ENCODE data around the gene PHACTR1. TPM values are rescaled to one million over a fixed set of nuclear protein-coding genes. Genes with fewer than 3 reads are reported as not detected.

The PHACTR1 gene
- polyA plus RNA-seq, 3 donors: 9.9 to 14.8 (median 12.4) TPM

GRCh38 chr6:13175087-13175486 is 458.5 kb downstream of the PHACTR1 start:
- DNase-seq (ENCODE audit: low read depth in 3 of 3, low spot score in 2 of 3): no peak

GRCh38 chr6:13175759-13176158 is 459.2 kb downstream of the PHACTR1 start:
- DNase-seq (ENCODE audit: low read depth in 3 of 3, low spot score in 2 of 3): no peak

- no peak for DNase-seq (ENCODE audit: low read depth in 3 of 3, low spot score in 2 of 3)
These were observed 461.1 kb downstream of the PHACTR1 start for GRCh38 chr6:13177664-13178063.

- DNase-seq (ENCODE audit: low read depth in 3 of 3, low spot score in 2 of 3): no peak
These were observed 461.5 kb downstream of the PHACTR1 start for GRCh38 chr6:13178107-13178506.

GRCh38 chr6:13180538-13180937 is 464.0 kb downstream of the PHACTR1 start:
- no peak for DNase-seq (ENCODE audit: low read depth in 3 of 3, low spot score in 2 of 3)

GRCh38 chr6:13181393-13181792 is 464.8 kb downstream of the PHACTR1 start:
- no peak for DNase-seq (ENCODE audit: low read depth in 3 of 3, low spot score in 2 of 3)

- no peak for DNase-seq (ENCODE audit: low read depth in 3 of 3, low spot score in 2 of 3)
These were observed 467.0 kb downstream of the PHACTR1 start for GRCh38 chr6:13183415-13184088.

- DNase-seq (ENCODE audit: low read depth in 3 of 3, low spot score in 2 of 3): no peak
These were observed 467.5 kb downstream of the PHACTR1 start for GRCh38 chr6:13184089-13184468.

- no peak for DNase-seq (ENCODE audit: low read depth in 3 of 3, low spot score in 2 of 3)
These were observed 468.0 kb downstream of the PHACTR1 start for GRCh38 chr6:13184547-13184946.

GRCh38 chr6:13186861-13187260 is 470.3 kb downstream of the PHACTR1 start:
- no peak for DNase-seq (ENCODE audit: low read depth in 3 of 3, low spot score in 2 of 3)

GRCh38 chr6:13187692-13188091 is 471.1 kb downstream of the PHACTR1 start:
- DNase-seq (ENCODE audit: low read depth in 3 of 3, low spot score in 2 of 3): no peak

- no peak for DNase-seq (ENCODE audit: low read depth in 3 of 3, low spot score in 2 of 3)
These were observed 471.7 kb downstream of the PHACTR1 start for GRCh38 chr6:13188306-13188705.

GRCh38 chr6:13189710-13190109 is 473.1 kb downstream of the PHACTR1 start:
- no peak for DNase-seq (ENCODE audit: low read depth in 3 of 3, low spot score in 2 of 3)

- no peak for DNase-seq (ENCODE audit: low read depth in 3 of 3, low spot score in 2 of 3)
These were observed 473.8 kb downstream of the PHACTR1 start for GRCh38 chr6:13190376-13190775.

- DNase-seq (ENCODE audit: low read depth in 3 of 3, low spot score in 2 of 3): no peak
These were observed 474.9 kb downstream of the PHACTR1 start for GRCh38 chr6:13191461-13191860.

- no peak for DNase-seq (ENCODE audit: low read depth in 3 of 3, low spot score in 2 of 3)
These were observed 478.3 kb downstream of the PHACTR1 start for GRCh38 chr6:13194852-13195251.

- peak in 1 of 3 donors; percentile 54 for DNase-seq (ENCODE audit: low read depth in 3 of 3, low spot score in 2 of 3)
These were observed 479.2 kb downstream of the PHACTR1 start for GRCh38 chr6:13195803-13196202.

- no peak for DNase-seq (ENCODE audit: low read depth in 3 of 3, low spot score in 2 of 3)
These were observed 481.6 kb downstream of the PHACTR1 start for GRCh38 chr6:13198168-13198567.

- DNase-seq (ENCODE audit: low read depth in 3 of 3, low spot score in 2 of 3): no peak
These were observed 484.8 kb downstream of the PHACTR1 start for GRCh38 chr6:13201336-13201735.

- DNase-seq (ENCODE audit: low read depth in 3 of 3, low spot score in 2 of 3): no peak
These were observed 486.6 kb downstream of the PHACTR1 start for GRCh38 chr6:13203145-13203544.

GRCh38 chr6:13205106-13205505 is 488.5 kb downstream of the PHACTR1 start:
- DNase-seq (ENCODE audit: low read depth in 3 of 3, low spot score in 2 of 3): no peak

GRCh38 chr6:13212096-13212495 is 495.5 kb downstream of the PHACTR1 start:
- DNase-seq (ENCODE audit: low read depth in 3 of 3, low spot score in 2 of 3): no peak

- no peak for DNase-seq (ENCODE audit: low read depth in 3 of 3, low spot score in 2 of 3)
These were observed 496.0 kb downstream of the PHACTR1 start for GRCh38 chr6:13212538-13212937.

Data from right renal cortex interstitium (tissue), 3 donors.